Measurements from ENCODE around the gene ENKUR.

The ENKUR gene

GRCh38 chr10:24992512-24993133 lies 23.3 kb downstream of the ENKUR start:
- no peaks in the 10 kb centered on the region for H3K36me3 ChIP-seq (ENCODE audit: insufficient read depth, low read length)

DNA sequence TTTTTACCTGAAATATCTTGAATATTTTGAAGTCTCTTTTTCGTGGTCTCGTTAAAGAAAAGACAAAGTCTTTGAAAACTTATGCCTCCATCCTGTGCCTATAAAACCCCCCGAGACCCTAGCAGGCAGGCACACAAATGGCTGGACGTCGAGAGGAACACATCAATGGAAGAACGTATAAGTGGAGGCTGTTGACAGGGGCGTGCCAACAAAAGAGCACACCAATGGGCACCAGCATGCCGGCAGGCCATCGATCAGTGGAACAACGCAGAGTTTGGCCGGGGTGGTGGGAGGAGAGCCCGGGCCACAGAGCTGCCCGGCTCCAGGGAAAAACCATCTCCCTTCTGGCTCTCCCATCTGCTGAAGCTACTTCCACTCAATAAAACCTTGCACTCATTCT lies 24.7 kb downstream of the ENKUR start:
- Histone ChIP-seq H3K79me2 (ENCODE audit: insufficient read depth, low read length) (no peaks in the 10 kb centered on the region), H3K4me3 (ENCODE audit: low read depth in 1 of 2, low read length in 2 of 2) (no peak overlapping the region)

More at GRCh38 chr10:24992512-24993133, 23.3 kb downstream of the ENKUR start:
- Histone ChIP-seq H3K4me2 (ENCODE audit: insufficient read depth, low read length) (no peak overlapping the region), H3K9me3 (ENCODE audit: insufficient read depth, low read length, severe bottlenecking) (no peaks in the 10 kb centered on the region), H3K9ac (ENCODE audit: low read depth, low read length) (no peak overlapping the region), H3K27me3 (ENCODE audit: insufficient read depth, low read length, poor library complexity) (no peaks in the 10 kb centered on the region), H3K27ac (ENCODE audit: low read length) (no peak overlapping the region), H3K79me2 (ENCODE audit: insufficient read depth, low read length) (no peaks in the 10 kb centered on the region), H3K4me3 (ENCODE audit: low read depth in 1 of 2, low read length in 2 of 2) (no peak overlapping the region), H4K20me1 (ENCODE audit: insufficient read depth, low read length) (no peaks in the 10 kb centered on the region), H2AFZ (ENCODE audit: low read depth, low read length) (no peak overlapping the region), H3K4me1 (ENCODE audit: insufficient read depth, low read length) (no peaks in the 10 kb centered on the region)
- ATAC-seq (ENCODE audit: insufficient read depth, low read depth) (no peak), DNase-seq (no peak)
- TF ChIP-seq EZH2 (IDR thresholded peaks at IDR 0.05; ENCODE audit: borderline replicate concordance, low read depth, low read length, severe bottlenecking): no peak
- TF ChIP-seq, protein P1, sequence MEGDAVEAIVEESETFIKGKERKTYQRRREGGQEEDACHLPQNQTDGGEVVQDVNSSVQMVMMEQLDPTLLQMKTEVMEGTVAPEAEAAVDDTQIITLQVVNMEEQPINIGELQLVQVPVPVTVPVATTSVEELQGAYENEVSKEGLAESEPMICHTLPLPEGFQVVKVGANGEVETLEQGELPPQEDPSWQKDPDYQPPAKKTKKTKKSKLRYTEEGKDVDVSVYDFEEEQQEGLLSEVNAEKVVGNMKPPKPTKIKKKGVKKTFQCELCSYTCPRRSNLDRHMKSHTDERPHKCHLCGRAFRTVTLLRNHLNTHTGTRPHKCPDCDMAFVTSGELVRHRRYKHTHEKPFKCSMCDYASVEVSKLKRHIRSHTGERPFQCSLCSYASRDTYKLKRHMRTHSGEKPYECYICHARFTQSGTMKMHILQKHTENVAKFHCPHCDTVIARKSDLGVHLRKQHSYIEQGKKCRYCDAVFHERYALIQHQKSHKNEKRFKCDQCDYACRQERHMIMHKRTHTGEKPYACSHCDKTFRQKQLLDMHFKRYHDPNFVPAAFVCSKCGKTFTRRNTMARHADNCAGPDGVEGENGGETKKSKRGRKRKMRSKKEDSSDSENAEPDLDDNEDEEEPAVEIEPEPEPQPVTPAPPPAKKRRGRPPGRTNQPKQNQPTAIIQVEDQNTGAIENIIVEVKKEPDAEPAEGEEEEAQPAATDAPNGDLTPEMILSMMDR (IDR thresholded peaks at IDR 0.05; ENCODE audit: borderline replicate concordance, extremely low read depth, low read length, poor library complexity, severe bottlenecking): no peak

DNA sequence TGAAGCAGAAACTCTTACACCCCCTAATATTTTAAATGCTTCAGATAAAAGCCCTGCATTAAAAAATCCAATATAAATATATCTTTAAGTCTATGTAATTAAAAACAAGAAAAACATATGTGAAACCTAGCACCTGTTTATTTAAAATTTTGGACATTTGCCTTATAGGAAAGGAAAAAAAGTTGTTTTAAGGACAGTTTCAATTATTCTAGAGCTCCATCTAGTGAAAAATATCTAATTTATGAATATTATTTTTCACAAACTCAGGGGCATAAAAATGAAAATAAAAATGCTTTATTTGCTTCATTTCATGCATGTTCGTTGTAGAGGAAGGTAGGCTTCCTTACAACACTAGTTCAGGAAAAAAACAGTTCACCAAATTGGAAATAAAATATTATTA lies 26.1 kb downstream of the ENKUR start:
- no peak overlapping the region for H3K9ac ChIP-seq (ENCODE audit: low read depth, low read length)
- no peak overlapping the region for H3K4me2 ChIP-seq (ENCODE audit: insufficient read depth, low read length)
- H4K20me1 ChIP-seq (ENCODE audit: insufficient read depth, low read length): no peaks in the 10 kb centered on the region
- no peaks in the 10 kb centered on the region for H3K36me3 ChIP-seq (ENCODE audit: insufficient read depth, low read length)
- no peak overlapping the region for H2AFZ ChIP-seq (ENCODE audit: low read depth, low read length)
- no peak for DNase-seq
- no peaks in the 10 kb centered on the region for H3K9me3 ChIP-seq (ENCODE audit: insufficient read depth, low read length, severe bottlenecking)
- no peak for ATAC-seq (ENCODE audit: insufficient read depth, low read depth)
- H3K27me3 ChIP-seq (ENCODE audit: insufficient read depth, low read length, poor library complexity): no peaks in the 10 kb centered on the region
- no peak for TF ChIP-seq EZH2 (IDR thresholded peaks at IDR 0.05; ENCODE audit: borderline replicate concordance, low read depth, low read length, severe bottlenecking)
- TF ChIP-seq, protein P1 (IDR thresholded peaks at IDR 0.05; ENCODE audit: borderline replicate concordance, extremely low read depth, low read length, poor library complexity, severe bottlenecking): peak; percentile 10
- no peaks in the 10 kb centered on the region for H3K79me2 ChIP-seq (ENCODE audit: insufficient read depth, low read length)
- no peak overlapping the region for H3K27ac ChIP-seq (ENCODE audit: low read length)
- no peak overlapping the region for H3K4me3 ChIP-seq (ENCODE audit: low read depth in 1 of 2, low read length in 2 of 2)
- H3K4me1 ChIP-seq (ENCODE audit: insufficient read depth, low read length): no peaks in the 10 kb centered on the region

More for the DNA sequence above, 24.7 kb downstream of the ENKUR start:
- Histone ChIP-seq H3K4me2 (ENCODE audit: insufficient read depth, low read length) (no peak overlapping the region), H3K36me3 (ENCODE audit: insufficient read depth, low read length) (no peaks in the 10 kb centered on the region), H3K9ac (ENCODE audit: low read depth, low read length) (no peak overlapping the region), H4K20me1 (ENCODE audit: insufficient read depth, low read length) (no peaks in the 10 kb centered on the region), H3K27me3 (ENCODE audit: insufficient read depth, low read length, poor library complexity) (no peaks in the 10 kb centered on the region), H2AFZ (ENCODE audit: low read depth, low read length) (no peak overlapping the region), H3K27ac (ENCODE audit: low read length) (no peak overlapping the region), H3K9me3 (ENCODE audit: insufficient read depth, low read length, severe bottlenecking) (no peaks in the 10 kb centered on the region), H3K4me1 (ENCODE audit: insufficient read depth, low read length) (no peaks in the 10 kb centered on the region)
- no peak for TF ChIP-seq EZH2 (IDR thresholded peaks at IDR 0.05; ENCODE audit: borderline replicate concordance, low read depth, low read length, severe bottlenecking)
- TF ChIP-seq, protein P1 (IDR thresholded peaks at IDR 0.05; ENCODE audit: borderline replicate concordance, extremely low read depth, low read length, poor library complexity, severe bottlenecking): no peak
- ATAC-seq (ENCODE audit: insufficient read depth, low read depth) (no peak), DNase-seq (no peak)

Measured in DND-41 (cell line).